GM12872 (cell line): ENCODE results near the gene CRY1.

Source experiments
- CTCF ChIP-seq: IDR thresholded peaks from 3 replicates; pipeline ENCODE4 v1.5.1; 2011; ENCODE audit warnings: low read depth, mild to moderate bottlenecking, low read length, moderate library complexity; ENCODE audit not compliant: insufficient read depth

The CRY1 gene

GRCh38 chr12:107057071-107057834 is 36.1 kb downstream of the CRY1 start:
- TF ChIP-seq CTCF: 0 out of 3 replicates have a peak, but pooled peaks have one; percentile 10

- TF ChIP-seq CTCF: no peak
Observed at GRCh38 chr12:107053709-107054108, 39.6 kb downstream of the CRY1 start.

- no peak for TF ChIP-seq CTCF
Observed at GRCh38 chr12:107045186-107045585, 48.2 kb downstream of the CRY1 start.

- no peak for TF ChIP-seq CTCF
Observed at GRCh38 chr12:107042801-107043200, 50.5 kb downstream of the CRY1 start.

- no peak for TF ChIP-seq CTCF
Observed at GRCh38 chr12:107035733-107036132, 57.6 kb downstream of the CRY1 start.

GRCh38 chr12:107033758-107034739 is 59.3 kb downstream of the CRY1 start:
- TF ChIP-seq CTCF: no peak

- TF ChIP-seq CTCF: no peak
Observed at GRCh38 chr12:107032266-107032665, 61.1 kb downstream of the CRY1 start.
